GM13977 (cell line): ENCODE results near the gene ESRRG.
A peak's percentile ranks its signal among the peaks of the same experiment; 100 is the strongest.

Experiments
- DNase-seq: peaks from one replicate; pipeline ENCODE4 v3.0.0; 2012; ENCODE audit warnings: low spot score
- CTCF ChIP-seq: IDR thresholded peaks from 2 replicates; pipeline ENCODE4 v1.5.1; 2012; ENCODE audit warnings: mild to moderate bottlenecking, control low read depth; ENCODE audit not compliant: insufficient read depth; ENCODE audit errors: extremely low read depth, missing control alignments
- in situ Hi-C: fragments of 300-500 bp; cut with MboI; formaldehyde crosslinking; loops from one replicate; pipeline ENCODE4 v1.12.0; 2022; ENCODE audit warnings: low sequenced_read_pairs, low pct_unique_long_range_greater_than_20kb, mixed read lengths, inconsistent platforms; ENCODE audit not compliant: unreplicated experiment

ESRRG gene

GRCh38 chr1:216566641-216567205 lies 156.5 kb downstream of the ESRRG start:
- in situ Hi-C loops = no loop called here
- TF ChIP-seq CTCF = peak; percentile 28
- no peak for DNase-seq

- in situ Hi-C loops = no loop called here
- no peak for TF ChIP-seq CTCF
- no peak for DNase-seq
These were observed 160.1 kb downstream of the ESRRG start for GRCh38 chr1:216563087-216563486.

GRCh38 chr1:216562383-216562782 lies 160.8 kb downstream of the ESRRG start:
- in situ Hi-C loops = no loop called here
- no peak for DNase-seq
- TF ChIP-seq CTCF = no peak

GRCh38 chr1:216560527-216560926 lies 162.7 kb downstream of the ESRRG start:
- no peak for DNase-seq
- in situ Hi-C loops = no loop called here
- TF ChIP-seq CTCF = no peak

- TF ChIP-seq CTCF = no peak
- in situ Hi-C loops = no loop called here
- no peak for DNase-seq
These were observed 163.9 kb downstream of the ESRRG start for GRCh38 chr1:216559359-216559758.

GRCh38 chr1:216555653-216556052 lies 167.6 kb downstream of the ESRRG start:
- DNase-seq = no peak
- in situ Hi-C loops = no loop called here
- no peak for TF ChIP-seq CTCF

GRCh38 chr1:216554934-216555333 lies 168.3 kb downstream of the ESRRG start:
- TF ChIP-seq CTCF = no peak
- no peak for DNase-seq
- in situ Hi-C loops = no loop called here
